ENCODE measurements around the gene PPP2R2C.

Gene PPP2R2C

GRCh38 chr4:6275351-6275750 is 197.1 kb downstream of the PPP2R2C start:
- Histone ChIP-seq H3K27ac (ENCODE audit: low read depth, low read length) (no peak overlapping the region), H3K27me3 (ENCODE audit: control insufficient read depth in 1 of 2, insufficient read depth in 2 of 2, low read length in 2 of 2) (no peaks in the 10 kb centered on the region), H3K4me3 (ENCODE audit: low read depth in 1 of 2, low read length in 2 of 2) (no peak overlapping the region), H3K9ac (ENCODE audit: low read depth in 1 of 2, low read length in 2 of 2) (no peak overlapping the region), H3K9me3 (ENCODE audit: control insufficient read depth in 1 of 2, low read length in 2 of 2) (no peaks in the 10 kb centered on the region), H3K36me3 (ENCODE audit: control insufficient read depth in 1 of 2, insufficient read depth in 2 of 2, low read length in 2 of 2) (peaks cover 0 to 2% of the 10 kb centered on the region in 2 donors), H3K4me1 (ENCODE audit: control insufficient read depth in 1 of 2, insufficient read depth in 2 of 2, low read length in 2 of 2) (peaks cover 79 to 83% of the 10 kb centered on the region in 2 donors)

GRCh38 chr4:6273661-6273990 is 198.8 kb downstream of the PPP2R2C start:
- Histone ChIP-seq H3K9ac (ENCODE audit: low read depth in 1 of 2, low read length in 2 of 2) (no peak overlapping the region), H3K27me3 (ENCODE audit: control insufficient read depth in 1 of 2, insufficient read depth in 2 of 2, low read length in 2 of 2) (no peaks in the 10 kb centered on the region), H3K27ac (ENCODE audit: low read depth, low read length) (peak overlapping the region; percentile 50), H3K4me1 (ENCODE audit: control insufficient read depth in 1 of 2, insufficient read depth in 2 of 2, low read length in 2 of 2) (peaks cover 67 to 72% of the 10 kb centered on the region in 2 donors), H3K36me3 (ENCODE audit: control insufficient read depth in 1 of 2, insufficient read depth in 2 of 2, low read length in 2 of 2) (peaks cover 0 to 2% of the 10 kb centered on the region in 2 donors), H3K9me3 (ENCODE audit: control insufficient read depth in 1 of 2, low read length in 2 of 2) (no peaks in the 10 kb centered on the region), H3K4me3 (ENCODE audit: low read depth in 1 of 2, low read length in 2 of 2) (peak overlapping the region in 1 of 2 donors; percentile 19)

GRCh38 chr4:6272863-6273660 is 199.4 kb downstream of the PPP2R2C start:
- Histone ChIP-seq H3K9me3 (ENCODE audit: control insufficient read depth in 1 of 2, low read length in 2 of 2) (no peaks in the 10 kb centered on the region), H3K27ac (ENCODE audit: low read depth, low read length) (peak overlapping the region; percentile 50), H3K27me3 (ENCODE audit: control insufficient read depth in 1 of 2, insufficient read depth in 2 of 2, low read length in 2 of 2) (no peaks in the 10 kb centered on the region), H3K9ac (ENCODE audit: low read depth in 1 of 2, low read length in 2 of 2) (peak overlapping the region in 1 of 2 donors; percentile 57), H3K36me3 (ENCODE audit: control insufficient read depth in 1 of 2, insufficient read depth in 2 of 2, low read length in 2 of 2) (peaks cover 0 to 2% of the 10 kb centered on the region in 2 donors), H3K4me3 (ENCODE audit: low read depth in 1 of 2, low read length in 2 of 2) (peak overlapping the region; percentile 19 to 21), H3K4me1 (ENCODE audit: control insufficient read depth in 1 of 2, insufficient read depth in 2 of 2, low read length in 2 of 2) (peaks cover 61 to 66% of the 10 kb centered on the region in 2 donors)

GRCh38 chr4:6271701-6272465 is 200.5 kb downstream of the PPP2R2C start:
- H3K9me3 ChIP-seq (ENCODE audit: control insufficient read depth in 1 of 2, low read length in 2 of 2): no peaks in the 10 kb centered on the region
- H3K9ac ChIP-seq (ENCODE audit: low read depth in 1 of 2, low read length in 2 of 2): peak overlapping the region; percentile 30 to 57
- peak overlapping the region; percentile 25 for H3K27ac ChIP-seq (ENCODE audit: low read depth, low read length)
- peak overlapping the region; percentile 83 to 84 for H3K4me3 ChIP-seq (ENCODE audit: low read depth in 1 of 2, low read length in 2 of 2)
- H3K27me3 ChIP-seq (ENCODE audit: control insufficient read depth in 1 of 2, insufficient read depth in 2 of 2, low read length in 2 of 2): no peaks in the 10 kb centered on the region
- peaks cover 54% of the 10 kb centered on the region in 2 donors for H3K4me1 ChIP-seq (ENCODE audit: control insufficient read depth in 1 of 2, insufficient read depth in 2 of 2, low read length in 2 of 2)
- H3K36me3 ChIP-seq (ENCODE audit: control insufficient read depth in 1 of 2, insufficient read depth in 2 of 2, low read length in 2 of 2): no peaks in the 10 kb centered on the region

- Histone ChIP-seq H3K9me3 (ENCODE audit: control insufficient read depth in 1 of 2, low read length in 2 of 2) (no peaks in the 10 kb centered on the region), H3K27me3 (ENCODE audit: control insufficient read depth in 1 of 2, insufficient read depth in 2 of 2, low read length in 2 of 2) (no peaks in the 10 kb centered on the region), H3K36me3 (ENCODE audit: control insufficient read depth in 1 of 2, insufficient read depth in 2 of 2, low read length in 2 of 2) (no peaks in the 10 kb centered on the region), H3K27ac (ENCODE audit: low read depth, low read length) (no peak overlapping the region), H3K4me3 (ENCODE audit: low read depth in 1 of 2, low read length in 2 of 2) (peak overlapping the region; percentile 83 to 84), H3K4me1 (ENCODE audit: control insufficient read depth in 1 of 2, insufficient read depth in 2 of 2, low read length in 2 of 2) (peaks cover 48% of the 10 kb centered on the region in 2 donors), H3K9ac (ENCODE audit: low read depth in 1 of 2, low read length in 2 of 2) (peak overlapping the region; percentile 30 to 57)
Measured at GRCh38 chr4:6271206-6271605, 201.2 kb downstream of the PPP2R2C start.

DNA sequence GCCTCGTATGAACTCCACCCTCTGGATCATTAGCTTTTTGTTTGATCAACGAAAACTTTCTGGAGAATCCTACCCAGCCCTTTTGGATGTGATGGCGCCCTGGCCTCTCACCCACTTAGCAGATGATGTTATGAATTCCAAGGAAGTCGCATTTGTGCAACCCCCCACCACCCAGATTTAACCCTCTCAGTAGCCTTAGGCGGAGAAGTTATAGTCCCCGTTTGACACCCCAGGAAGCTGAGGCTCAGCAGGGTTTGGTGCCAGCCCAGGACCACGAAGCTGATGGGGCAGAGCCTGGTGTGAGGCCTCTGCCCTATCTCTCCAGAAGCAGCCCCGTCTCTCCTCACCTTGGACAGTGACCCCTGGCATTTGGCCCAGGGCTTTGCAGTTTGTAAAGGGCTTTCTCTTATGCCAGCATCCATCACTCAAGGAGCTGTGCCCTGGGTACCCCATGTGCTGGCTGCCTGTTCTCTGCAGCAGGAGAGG is 201.7 kb downstream of the PPP2R2C start:
- Histone ChIP-seq H3K36me3 (ENCODE audit: control insufficient read depth in 1 of 2, insufficient read depth in 2 of 2, low read length in 2 of 2) (no peaks in the 10 kb centered on the region), H3K27ac (ENCODE audit: low read depth, low read length) (no peak overlapping the region), H3K9ac (ENCODE audit: low read depth in 1 of 2, low read length in 2 of 2) (peak overlapping the region; percentile 25 to 57), H3K4me1 (ENCODE audit: control insufficient read depth in 1 of 2, insufficient read depth in 2 of 2, low read length in 2 of 2) (peaks cover 42% of the 10 kb centered on the region in 2 donors), H3K4me3 (ENCODE audit: low read depth in 1 of 2, low read length in 2 of 2) (peak overlapping the region; percentile 83 to 84), H3K9me3 (ENCODE audit: control insufficient read depth in 1 of 2, low read length in 2 of 2) (no peaks in the 10 kb centered on the region), H3K27me3 (ENCODE audit: control insufficient read depth in 1 of 2, insufficient read depth in 2 of 2, low read length in 2 of 2) (no peaks in the 10 kb centered on the region)
